GM19463 (cell line): ENCODE measurements around the gene MIPEP.

Experiments used
- ATAC-seq: cut with Tn5 transposase; IDR thresholded peaks from one replicate; pipeline ENCODE4 v1.9.1; 2021; ENCODE audit warnings: mild to moderate bottlenecking, moderate library complexity; ENCODE audit not compliant: unreplicated experiment

Gene MIPEP

GRCh38 chr13:23722726-23723453 lies 166.3 kb downstream of the MIPEP start:
- no peak for ATAC-seq

GRCh38 chr13:23718996-23719395 lies 170.2 kb downstream of the MIPEP start:
- no peak for ATAC-seq

- ATAC-seq = no peak
These were observed 172.8 kb downstream of the MIPEP start for GRCh38 chr13:23716401-23716800.

GRCh38 chr13:23715762-23716235 lies 173.4 kb downstream of the MIPEP start:
- ATAC-seq = no peak

- ATAC-seq = no peak
These were observed 174.0 kb downstream of the MIPEP start for GRCh38 chr13:23715092-23715761.

GRCh38 chr13:23714672-23715071 lies 174.5 kb downstream of the MIPEP start:
- ATAC-seq = no peak

GRCh38 chr13:23711355-23711754 lies 177.8 kb downstream of the MIPEP start:
- no peak for ATAC-seq

GRCh38 chr13:23710366-23710765 lies 178.8 kb downstream of the MIPEP start:
- ATAC-seq = no peak

- ATAC-seq = no peak
These were observed 179.7 kb downstream of the MIPEP start for GRCh38 chr13:23709536-23709935.

GRCh38 chr13:23707674-23708073 lies 181.5 kb downstream of the MIPEP start:
- no peak for ATAC-seq

GRCh38 chr13:23705583-23705982 lies 183.6 kb downstream of the MIPEP start:
- ATAC-seq = no peak

- no peak for ATAC-seq
These were observed 185.8 kb downstream of the MIPEP start for GRCh38 chr13:23703246-23703860.

- ATAC-seq = no peak
These were observed 187.6 kb downstream of the MIPEP start for GRCh38 chr13:23701636-23702035.

GRCh38 chr13:23701186-23701585 lies 188.0 kb downstream of the MIPEP start:
- no peak for ATAC-seq

GRCh38 chr13:23699271-23699670 lies 189.9 kb downstream of the MIPEP start:
- ATAC-seq = no peak

- no peak for ATAC-seq
These were observed 191.4 kb downstream of the MIPEP start for GRCh38 chr13:23697772-23698313.

- ATAC-seq = no peak
These were observed 192.6 kb downstream of the MIPEP start for GRCh38 chr13:23696610-23697009.

- no peak for ATAC-seq
These were observed 193.3 kb downstream of the MIPEP start for GRCh38 chr13:23695711-23696464.

GRCh38 chr13:23695196-23695595 lies 194.0 kb downstream of the MIPEP start:
- ATAC-seq = no peak

- no peak for ATAC-seq
These were observed 196.4 kb downstream of the MIPEP start for GRCh38 chr13:23692816-23693215.

- no peak for ATAC-seq
These were observed 198.5 kb downstream of the MIPEP start for GRCh38 chr13:23690668-23691067.
